ENCODE measurements around the gene SNAPIN.

The SNAPIN gene

GRCh38 chr1:153711026-153711425, 52.5 kb downstream of the SNAPIN start:
- H3K4me3 ChIP-seq (ENCODE audit: low read length) = no peak overlapping the region
- TF ChIP-seq CTCF (conservative IDR thresholded peaks at IDR 0.05; ENCODE audit: low read depth, low read length) = no peak
- DNase-seq (ENCODE audit: low read depth) = no peak
